ENCODE results near the gene BCL3.

DNA sequence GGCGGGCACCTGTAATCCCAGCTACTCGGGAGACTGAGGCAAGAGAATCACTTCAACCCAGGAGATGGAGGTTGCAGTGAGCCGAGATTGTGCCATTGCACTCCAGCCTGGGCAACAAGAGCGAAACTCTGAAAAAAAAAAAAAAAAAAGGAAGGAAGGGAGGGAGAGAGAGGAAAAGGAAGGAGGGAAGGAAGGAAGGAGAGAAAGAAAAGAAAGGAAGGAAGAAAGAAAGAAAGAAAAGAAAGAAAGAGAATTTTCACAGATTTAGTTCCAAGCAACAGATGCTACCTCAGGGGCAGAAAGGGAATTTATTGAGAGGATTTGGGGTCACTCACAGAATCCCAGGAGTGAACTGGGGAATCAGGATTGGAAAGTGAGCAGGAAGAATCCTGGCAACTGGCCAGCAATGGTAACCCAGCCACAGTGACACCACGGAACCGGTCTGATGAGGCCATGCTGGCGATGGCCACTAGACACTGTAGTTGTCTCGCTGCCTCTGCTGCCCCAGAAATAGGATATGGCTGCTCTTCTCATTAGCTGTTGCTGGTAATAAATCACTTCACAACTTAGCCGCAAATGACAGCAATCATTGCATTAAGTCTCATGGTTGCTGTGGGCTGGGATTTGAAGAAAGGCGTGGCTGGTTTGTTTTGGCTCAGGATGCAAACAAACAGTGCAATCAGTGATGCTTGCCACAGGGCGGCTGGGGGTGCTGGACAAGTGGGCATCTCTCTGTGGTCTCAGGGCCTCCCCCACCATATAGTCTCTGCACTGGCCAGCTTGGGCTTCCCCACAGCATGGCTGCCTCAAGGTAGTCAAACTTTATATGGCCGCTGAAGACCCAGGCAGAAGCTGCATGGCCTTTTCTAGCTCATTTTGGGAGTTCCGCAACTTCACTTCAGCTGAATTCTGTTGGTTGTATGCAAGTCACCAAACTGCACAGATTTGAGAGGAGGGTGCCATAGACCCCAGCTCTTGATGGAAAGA is 55.2 kb downstream of the BCL3 start:
- TF ChIP-seq, protein P1, sequence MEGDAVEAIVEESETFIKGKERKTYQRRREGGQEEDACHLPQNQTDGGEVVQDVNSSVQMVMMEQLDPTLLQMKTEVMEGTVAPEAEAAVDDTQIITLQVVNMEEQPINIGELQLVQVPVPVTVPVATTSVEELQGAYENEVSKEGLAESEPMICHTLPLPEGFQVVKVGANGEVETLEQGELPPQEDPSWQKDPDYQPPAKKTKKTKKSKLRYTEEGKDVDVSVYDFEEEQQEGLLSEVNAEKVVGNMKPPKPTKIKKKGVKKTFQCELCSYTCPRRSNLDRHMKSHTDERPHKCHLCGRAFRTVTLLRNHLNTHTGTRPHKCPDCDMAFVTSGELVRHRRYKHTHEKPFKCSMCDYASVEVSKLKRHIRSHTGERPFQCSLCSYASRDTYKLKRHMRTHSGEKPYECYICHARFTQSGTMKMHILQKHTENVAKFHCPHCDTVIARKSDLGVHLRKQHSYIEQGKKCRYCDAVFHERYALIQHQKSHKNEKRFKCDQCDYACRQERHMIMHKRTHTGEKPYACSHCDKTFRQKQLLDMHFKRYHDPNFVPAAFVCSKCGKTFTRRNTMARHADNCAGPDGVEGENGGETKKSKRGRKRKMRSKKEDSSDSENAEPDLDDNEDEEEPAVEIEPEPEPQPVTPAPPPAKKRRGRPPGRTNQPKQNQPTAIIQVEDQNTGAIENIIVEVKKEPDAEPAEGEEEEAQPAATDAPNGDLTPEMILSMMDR (IDR thresholded peaks at IDR 0.05): no peak
- TF ChIP-seq EP300 (IDR thresholded peaks at IDR 0.05; ENCODE audit: low read depth): no peak

Measured in transverse colon (tissue), 3 donors.